Measurements from ENCODE around the gene LIN7C.
"Not testable (repeated sequence)": the region's sequence is repeated elsewhere in the genome, so short reads cannot be mapped to it uniquely, and the experiment has no call there.

Gene LIN7C, protein sequence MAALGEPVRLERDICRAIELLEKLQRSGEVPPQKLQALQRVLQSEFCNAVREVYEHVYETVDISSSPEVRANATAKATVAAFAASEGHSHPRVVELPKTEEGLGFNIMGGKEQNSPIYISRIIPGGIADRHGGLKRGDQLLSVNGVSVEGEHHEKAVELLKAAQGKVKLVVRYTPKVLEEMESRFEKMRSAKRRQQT

DNA sequence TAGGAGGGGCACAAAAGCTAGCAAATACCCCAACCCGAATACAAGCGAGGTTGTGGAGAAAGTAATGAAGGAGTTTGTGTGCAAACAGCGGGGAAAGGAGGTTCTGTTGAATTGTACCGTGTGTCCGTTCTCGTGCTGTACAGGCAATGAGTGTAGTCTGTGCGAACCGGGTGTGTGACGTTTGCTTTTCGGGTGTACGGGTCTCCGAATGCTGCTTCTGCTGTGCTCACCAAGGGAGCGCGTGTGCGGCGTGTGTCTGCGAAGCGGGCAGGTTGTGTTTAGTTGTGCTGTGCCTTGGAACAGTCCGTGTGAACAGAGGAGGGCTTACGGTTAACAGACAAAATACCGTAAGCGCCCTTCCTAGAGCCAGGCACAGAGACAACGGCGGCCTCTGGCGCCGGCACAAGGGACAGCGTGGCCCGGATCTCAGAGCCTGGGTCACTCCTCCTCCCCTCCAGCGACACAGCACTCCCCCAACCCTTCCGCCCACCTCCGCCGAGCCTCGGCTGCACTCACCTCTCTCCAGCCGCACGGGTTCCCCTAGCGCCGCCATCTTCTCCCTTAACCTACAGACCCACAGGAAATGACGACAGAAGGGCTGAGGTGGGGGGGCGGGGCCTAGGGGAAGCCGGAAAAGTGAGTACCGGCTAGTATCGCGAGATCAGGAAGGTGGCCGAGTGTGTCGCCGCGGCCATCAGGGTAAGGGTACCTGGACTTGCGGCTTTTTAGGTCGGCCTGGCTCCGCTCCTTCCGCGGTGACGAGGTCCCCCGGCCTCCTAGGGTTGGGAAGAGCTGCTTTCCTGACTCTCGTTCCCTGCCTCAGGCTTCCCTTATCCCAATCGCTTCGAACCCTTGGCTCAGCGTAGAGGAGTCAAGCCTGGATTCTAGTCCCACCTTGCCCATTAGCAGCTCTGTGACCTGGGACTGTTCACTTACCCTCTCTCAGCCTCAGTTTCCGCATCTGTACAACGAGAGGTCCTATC lies at the start of gene LIN7C:
LIN7C (minus strand) TSS at position 570 of the 983 bp plus-strand sequence; CDS start at position 553, 17 bp downstream.
- in situ Hi-C loops (cut with MboI; ENCODE audit: low sequenced_read_pairs) = no loop called here

DNA sequence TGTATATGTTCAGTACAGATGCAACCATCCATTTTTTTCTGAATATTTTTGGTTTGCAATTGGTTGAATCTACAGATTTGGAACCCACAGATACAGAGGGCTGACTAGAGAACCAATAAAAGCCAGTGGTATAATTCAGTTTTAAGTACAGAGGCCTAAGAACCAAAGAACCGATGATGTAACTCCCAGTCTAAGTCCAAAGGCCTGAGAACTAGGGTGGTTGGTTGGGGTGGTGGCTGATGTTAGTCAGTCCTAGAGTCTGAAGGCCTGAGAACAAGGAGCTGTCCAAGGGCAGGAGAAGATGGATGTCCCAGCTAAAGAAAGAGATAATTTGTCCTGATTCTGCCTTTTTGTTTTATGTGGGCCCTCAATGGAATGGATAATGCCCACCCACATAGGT lies 48.7 kb upstream of the LIN7C start:
- in situ Hi-C loops (cut with MboI; ENCODE audit: low sequenced_read_pairs) = no loop called here

DNA sequence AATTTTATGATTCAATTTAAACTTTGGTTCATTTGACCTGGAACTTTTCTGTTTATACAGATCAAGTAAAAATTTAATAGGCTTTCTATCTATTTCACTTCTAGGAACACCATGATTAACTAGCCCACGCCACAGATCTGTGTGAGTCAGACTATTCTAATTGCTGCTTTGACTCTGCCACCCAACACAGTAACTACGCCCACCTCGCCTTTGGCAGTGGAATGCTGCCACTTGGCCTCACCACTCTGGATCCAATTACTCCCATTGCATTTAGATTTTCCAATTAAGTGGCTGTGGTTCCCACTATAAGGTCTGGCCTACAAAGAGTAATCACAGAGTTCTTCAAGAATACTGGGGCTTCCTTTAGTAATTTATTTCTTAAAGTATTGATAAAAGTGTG lies 46.6 kb upstream of the LIN7C start:
- in situ Hi-C loops (cut with MboI; ENCODE audit: low sequenced_read_pairs) = no loop called here

DNA sequence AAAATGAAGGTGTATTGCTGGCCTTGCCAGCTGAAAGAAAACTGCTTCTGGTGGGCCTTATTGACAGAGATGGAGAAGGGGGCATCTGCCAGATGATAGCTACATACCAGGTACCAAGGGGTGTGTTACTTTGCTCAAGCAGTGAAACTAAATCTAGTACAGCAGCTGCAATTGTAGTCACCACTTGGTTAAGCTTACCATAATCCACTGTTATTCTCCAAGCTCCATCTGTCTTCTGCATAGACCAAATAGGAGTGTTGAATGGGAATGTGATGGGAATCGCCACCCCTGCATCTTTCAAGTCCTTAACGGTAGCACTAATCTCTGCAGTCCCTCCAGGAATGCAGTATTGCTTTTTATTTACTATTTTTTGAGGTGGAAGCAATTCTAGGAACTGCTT lies 45.8 kb upstream of the LIN7C start:
- in situ Hi-C loops (cut with MboI; ENCODE audit: low sequenced_read_pairs) = no loop called here

DNA sequence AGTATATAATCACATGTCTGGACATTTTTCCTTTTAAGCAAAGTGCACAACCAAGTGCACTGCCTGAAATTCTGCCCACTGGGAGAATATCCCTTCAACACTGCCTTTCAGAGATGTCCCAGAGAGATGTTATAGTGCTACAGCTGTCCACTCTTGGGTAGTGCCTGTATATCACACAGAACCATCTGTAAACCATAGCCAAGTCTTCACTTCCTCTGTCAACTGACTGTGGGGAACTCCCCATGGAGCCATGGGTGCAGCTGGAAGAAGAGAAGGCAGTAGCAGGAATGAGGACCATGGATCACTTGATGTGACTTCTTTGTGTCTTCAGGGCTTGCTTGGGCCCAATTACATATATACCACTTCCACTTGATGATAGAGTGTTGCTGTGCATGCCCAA lies 44.6 kb upstream of the LIN7C start:
- in situ Hi-C loops (cut with MboI; ENCODE audit: low sequenced_read_pairs) = no loop called here

DNA sequence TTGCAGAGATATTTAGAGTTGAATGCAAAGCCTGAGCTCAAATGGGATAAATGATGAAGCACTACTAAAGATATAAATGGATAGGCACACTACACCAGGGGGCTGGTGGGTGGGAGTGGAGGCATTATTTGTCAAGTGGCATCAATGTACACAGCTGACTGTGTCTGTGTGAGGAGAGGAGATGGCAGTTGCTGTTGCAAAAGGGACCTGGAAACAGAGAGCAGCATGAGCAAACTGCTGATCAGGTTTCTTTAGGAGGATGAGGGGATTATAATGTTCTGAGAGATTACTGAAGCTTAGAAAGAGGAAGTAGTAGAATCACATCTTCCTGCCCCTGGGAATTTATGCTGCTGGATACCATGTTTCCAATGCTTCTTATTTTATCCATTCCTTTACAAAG lies 39.4 kb upstream of the LIN7C start:
- in situ Hi-C loops (cut with MboI; ENCODE audit: low sequenced_read_pairs) = no loop called here

DNA sequence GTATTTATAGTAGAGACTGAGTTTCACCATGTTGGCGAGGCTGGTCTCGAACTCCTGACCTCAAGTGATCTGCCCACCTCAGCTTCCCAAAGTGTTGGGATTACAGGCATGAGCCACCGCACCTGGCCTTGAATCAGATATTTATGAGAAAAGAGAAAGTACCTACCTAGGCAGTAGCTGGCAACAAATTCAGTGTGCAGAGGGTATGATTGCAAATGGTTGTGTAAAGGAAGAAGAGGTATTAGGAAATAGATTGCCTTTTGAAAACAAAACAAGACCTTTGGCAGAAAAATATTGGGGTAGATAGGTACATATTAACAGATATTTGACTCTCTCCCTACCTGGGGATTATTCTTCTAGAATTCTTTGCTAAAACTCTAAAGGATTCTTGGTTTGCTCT lies 38.5 kb upstream of the LIN7C start:
- in situ Hi-C loops (cut with MboI; ENCODE audit: low sequenced_read_pairs) = no loop called here

DNA sequence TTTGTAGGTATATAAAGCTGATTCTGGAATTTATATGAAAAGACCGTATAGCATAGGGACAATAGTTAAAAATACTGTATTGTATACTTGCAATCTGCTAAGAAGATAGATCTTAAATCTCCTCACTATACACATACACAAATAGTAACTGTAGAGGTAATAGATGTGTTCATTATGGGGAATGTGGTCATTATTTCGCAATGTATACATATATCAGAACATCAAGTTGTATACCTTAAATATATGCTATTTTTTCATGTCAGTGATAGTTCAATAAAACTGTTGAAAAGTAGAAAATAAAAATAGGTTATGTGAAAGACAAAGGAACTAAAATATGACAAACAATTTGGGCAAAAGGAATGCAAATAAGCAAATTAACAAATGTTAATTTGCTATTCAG lies 35.2 kb upstream of the LIN7C start:
- in situ Hi-C loops (cut with MboI; ENCODE audit: low sequenced_read_pairs) = no loop called here

DNA sequence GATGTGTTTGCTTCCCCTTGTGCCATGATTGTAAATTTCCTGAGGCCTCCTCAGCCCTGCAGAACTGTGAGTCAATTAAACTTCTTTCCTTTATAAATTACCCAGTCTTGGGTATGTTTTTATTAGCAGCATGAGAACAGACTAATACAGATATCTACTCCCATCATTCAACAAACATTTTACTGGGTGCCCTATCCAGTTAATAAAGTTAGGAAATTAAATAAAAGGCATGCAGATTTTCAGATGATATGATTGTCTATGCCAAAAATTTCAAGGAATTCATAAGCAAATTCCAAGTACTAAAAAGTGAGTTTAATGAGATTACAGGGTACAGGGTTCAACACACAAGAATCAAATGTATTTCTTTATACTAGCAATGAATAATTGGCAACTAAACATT lies 33.5 kb upstream of the LIN7C start:
- in situ Hi-C loops (cut with MboI; ENCODE audit: low sequenced_read_pairs) = no loop called here

DNA sequence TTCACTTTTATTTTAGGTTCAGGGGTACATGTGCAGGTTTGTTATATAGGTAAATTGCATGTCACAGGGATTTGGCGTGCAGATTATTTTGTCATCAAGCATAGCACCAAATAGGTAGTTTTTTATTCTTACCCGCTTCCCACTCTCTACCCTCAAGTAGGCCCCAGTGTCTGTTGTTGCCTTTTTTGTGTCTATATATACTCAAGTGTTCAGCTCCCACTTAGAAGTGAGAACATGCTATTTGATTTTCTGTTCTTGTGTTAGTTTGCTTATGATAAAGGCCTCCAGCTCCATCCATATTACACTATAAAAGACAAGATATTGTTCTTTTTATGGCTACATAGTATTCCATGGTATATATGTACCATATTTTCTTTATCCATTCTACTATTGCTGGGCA lies 28.5 kb upstream of the LIN7C start:
- in situ Hi-C loops (cut with MboI; ENCODE audit: low sequenced_read_pairs) = no loop called here

DNA sequence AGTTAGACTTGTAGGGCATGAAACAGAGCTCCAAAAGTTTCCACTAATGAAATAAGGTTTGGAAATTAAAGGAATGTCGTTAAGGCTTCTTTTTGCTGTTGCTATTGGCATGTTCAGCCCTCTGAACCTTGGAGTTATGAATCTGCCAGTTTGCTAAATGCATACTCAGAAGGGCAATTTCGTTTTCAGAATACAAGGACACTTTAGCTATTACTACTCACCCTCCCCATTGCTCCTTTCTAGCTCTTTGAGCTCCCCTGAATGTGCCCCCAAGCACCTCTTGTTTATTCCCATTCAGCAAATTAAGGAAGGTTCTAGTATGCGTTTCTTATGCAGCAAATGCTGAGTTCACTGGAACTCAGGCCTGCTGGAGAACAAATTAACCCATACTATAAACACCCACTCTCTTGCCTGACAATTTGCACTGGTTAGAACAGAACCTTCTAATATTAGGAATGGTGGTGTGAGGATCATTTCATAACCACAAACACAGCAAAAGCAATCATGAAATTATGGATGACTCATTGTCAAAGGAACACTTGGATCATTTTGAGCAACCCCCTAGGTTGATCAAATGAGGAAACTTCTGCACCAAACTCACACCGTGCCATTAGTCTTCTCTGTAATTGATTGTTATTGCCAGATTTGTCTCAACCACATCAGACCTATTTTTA lies 26.2 kb upstream of the LIN7C start:
- in situ Hi-C loops (cut with MboI; ENCODE audit: low sequenced_read_pairs) = no loop called here

DNA sequence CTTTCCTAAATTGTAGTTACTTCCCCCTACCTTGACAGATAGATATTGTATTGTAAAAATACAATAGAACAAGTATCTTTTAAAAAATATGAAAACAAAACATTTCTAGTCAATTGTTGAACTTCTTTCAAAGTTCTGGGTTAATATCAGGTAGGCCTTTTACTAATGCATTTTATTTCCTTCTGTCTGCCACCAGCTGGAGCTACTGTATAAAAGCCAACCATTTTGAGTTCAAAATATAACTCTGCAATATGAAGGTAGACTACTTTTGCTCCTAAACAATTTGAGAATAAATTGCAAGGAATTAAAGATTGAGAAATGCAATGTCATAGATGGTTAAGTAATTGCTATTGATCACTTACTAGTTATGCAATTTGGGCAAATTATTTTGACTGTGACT lies 22.1 kb upstream of the LIN7C start:
- in situ Hi-C loops (cut with MboI; ENCODE audit: low sequenced_read_pairs) = no loop called here

DNA sequence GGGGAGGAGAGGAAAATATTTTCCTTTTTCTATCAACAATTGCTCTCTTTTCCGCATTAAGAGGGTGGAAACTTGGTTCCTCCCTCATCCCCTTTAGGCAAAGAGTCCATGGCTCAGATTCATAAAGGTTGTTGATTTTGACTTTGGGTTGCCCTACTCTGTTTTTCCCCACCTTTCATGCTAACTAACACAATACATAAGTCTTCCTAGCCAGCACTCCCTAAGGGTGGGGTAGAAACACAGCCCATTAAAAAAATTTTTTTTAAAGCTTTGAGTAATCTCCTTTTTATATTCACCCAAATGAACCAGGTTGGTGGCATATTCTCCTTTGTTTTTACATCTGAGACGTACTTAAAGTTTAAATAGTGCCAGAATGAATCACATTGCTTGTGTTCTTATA lies 20.0 kb upstream of the LIN7C start:
- in situ Hi-C loops (cut with MboI; ENCODE audit: low sequenced_read_pairs) = no loop called here

DNA sequence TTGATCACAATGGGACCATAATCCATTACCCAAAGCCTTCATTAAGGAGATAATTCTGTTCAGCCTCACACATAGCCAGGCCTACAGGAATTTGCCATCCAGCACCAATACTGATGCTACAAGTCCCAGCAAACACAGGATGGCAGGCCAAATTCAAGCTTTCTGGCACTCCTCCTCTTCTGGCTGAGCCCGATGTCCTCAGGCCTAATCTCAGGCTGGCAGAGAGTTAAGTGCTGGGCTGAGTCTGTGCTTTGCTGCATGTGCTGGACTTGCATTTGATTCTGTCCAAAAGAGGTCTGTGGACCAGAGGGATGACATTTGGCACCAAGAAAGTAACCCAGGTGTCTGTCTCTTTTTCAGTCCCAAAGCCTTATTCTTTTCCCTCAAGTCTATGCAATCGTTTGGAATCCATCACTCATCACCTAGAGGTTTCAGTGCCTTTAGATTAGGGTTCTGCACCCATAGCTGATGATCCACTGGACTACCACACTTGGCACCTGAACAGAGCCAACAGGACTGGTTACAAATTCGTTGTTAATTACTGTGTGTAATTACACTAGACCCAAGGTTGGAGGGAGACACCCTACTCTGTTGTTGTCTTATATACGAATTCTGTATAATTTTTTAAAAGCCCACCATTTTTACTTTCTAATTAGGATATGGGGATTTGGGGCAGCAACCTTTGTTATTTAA lies 19.4 kb upstream of the LIN7C start:
- in situ Hi-C loops (cut with MboI; ENCODE audit: low sequenced_read_pairs) = no loop called here

DNA sequence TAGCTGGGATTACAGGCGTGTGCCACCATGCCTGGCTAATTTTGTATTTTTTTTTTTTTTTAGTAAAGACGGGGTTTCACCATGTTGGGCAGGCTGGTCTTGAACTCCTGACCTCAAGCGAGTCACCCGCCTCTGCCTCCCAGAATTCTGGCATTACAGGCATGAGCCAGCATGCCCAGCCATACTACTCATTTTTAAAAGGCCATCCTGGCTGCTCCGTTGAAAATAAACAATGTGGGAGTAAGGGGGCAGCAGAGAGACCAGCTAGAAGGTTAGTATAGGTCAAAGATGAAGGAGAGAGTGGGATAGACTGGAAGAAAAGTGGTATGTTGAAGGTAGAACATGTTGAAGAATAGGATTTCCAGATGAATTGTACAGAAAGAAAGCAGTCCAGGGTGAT lies 17.6 kb upstream of the LIN7C start:
- in situ Hi-C loops (cut with MboI; ENCODE audit: low sequenced_read_pairs) = no loop called here

DNA sequence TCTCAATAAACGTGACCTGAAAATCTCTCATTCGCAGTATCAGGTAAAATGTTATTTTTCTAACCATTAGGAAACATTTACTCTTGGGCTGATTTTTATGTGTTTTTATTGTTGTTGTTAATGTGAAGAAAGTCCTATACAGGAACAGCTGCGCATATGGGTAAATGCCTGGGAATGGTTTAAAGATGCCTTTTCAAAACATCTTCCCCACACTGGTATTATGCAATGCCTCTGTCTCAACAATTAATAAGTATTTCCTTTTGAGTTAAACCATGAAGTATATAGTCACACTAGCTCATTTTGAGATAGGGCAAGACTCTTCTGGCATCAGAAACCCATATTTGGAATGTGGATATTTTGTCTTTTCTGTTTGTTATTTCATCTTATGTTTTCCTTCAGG lies 13.7 kb upstream of the LIN7C start:
- in situ Hi-C loops (cut with MboI; ENCODE audit: low sequenced_read_pairs) = no loop called here

DNA sequence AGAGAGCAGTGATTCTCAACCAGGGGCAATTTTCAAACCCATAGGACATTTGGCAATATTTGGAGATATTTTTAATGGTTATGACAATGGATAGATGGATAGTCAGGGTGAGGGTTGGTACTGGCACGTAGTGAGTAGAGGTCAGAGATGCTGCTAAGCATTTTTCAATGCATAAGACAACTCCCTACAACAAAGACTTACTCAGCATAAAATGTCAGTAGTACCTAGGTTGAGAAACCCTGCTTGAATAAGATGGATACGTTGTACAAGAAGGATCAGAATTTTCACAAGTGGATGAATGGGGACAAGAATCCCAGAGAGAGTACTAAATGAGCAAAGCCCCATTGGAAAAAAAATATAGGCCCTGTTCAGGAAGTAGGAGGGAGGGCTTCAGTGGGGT lies 11.9 kb upstream of the LIN7C start:
- in situ Hi-C loops (cut with MboI; ENCODE audit: low sequenced_read_pairs) = no loop called here

DNA sequence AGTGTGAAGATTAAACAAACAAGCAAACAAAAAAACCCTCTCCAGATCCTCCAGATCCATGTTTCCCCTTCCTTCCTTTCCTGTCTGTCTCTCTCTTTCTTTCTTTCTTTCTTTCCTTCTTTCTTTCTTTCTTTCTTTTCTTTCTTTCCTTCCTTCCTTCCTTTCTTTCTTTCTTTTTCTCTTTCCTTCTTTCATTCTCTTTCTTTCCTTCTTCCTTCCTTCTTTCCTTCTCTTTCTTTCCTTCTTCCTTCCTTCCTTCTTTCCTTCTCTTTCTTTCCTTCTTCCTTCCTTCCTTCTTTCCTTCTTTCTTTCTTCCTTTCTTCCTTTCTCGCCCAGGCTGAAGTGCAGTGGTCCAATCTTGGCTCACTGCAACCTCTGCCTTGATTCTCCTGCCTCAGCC lies 10.9 kb upstream of the LIN7C start:
- in situ Hi-C loops (cut with MboI; ENCODE audit: low sequenced_read_pairs) = not testable (repeated sequence)

DNA sequence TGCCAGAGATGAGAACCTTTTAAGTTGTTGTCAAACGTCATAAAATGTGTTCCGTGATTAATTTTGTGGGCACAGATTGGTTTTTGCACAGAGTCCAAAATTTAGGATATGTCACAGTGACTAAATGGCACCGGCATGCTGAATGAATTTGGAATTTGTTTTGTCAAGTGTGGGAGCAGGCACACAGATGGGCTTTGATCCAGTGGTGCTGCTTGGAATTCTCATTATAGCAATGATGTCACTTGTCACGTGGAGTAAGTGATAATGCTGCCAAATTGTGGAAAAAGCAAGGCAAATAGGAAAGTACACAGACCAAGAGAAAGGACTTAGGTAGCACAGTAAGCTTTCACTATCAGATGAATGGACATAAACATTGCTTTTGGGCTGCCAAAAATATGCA lies 8.0 kb upstream of the LIN7C start:
- in situ Hi-C loops (cut with MboI; ENCODE audit: low sequenced_read_pairs) = no loop called here

DNA sequence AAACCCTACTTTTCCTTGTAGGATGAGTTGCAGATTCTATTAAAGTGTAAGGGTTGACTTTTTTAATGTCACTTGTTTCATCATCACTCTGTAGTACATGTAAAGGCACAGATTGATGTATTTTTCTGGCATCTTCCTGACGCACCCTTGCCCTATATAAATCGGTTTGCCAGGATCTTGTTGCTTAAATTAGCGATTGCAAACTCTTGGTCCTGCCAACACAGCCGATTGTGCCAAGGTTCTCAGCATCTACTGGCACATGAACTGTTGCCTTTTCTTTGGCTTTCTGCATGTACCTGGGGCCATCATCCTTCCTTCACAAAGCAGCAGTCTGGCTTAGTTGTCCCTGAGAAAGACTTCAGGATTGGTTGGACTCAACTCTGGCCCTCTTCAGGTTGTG lies 7.5 kb upstream of the LIN7C start:
- in situ Hi-C loops (cut with MboI; ENCODE audit: low sequenced_read_pairs) = no loop called here

DNA sequence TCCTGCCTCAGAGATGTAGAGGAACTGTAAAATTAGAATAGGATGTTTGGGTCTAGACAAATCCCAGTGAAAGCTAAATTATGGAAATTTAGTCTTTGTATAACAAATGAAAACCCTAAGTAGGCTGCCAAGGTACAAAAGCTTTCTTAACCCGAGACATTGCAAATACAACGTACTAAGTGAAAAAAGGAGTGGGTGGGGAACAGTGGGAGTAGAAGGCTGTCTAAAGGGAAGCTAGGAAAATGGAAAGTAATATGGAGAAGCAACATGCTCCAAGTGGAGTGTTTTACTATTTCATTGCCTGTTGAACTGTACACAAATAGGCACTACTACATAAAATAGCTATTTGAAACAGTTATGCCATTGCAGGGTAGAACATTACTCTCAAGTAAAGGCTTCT lies 6.8 kb upstream of the LIN7C start:
- in situ Hi-C loops (cut with MboI; ENCODE audit: low sequenced_read_pairs) = no loop called here
